ENCODE data around the gene SPG7. TPM values are rescaled to one million over a fixed set of nuclear protein-coding genes. Genes with fewer than 3 reads are reported as not detected.

SPG7 gene
- total RNA-seq, 1 experiment from 2014 or later: 119 TPM

- H3K27ac Mint-ChIP-seq: peak overlapping the region; percentile 87 to 99 (median 95); a peak in 5 of 7 replicates
- no peak overlapping the region for H3T11ph ChIP-seq (ENCODE audit: low read length)
- H3K9ac ChIP-seq (ENCODE audit: extremely low read depth, insufficient read length, low read length): no peak overlapping the region
- H3K23me2 ChIP-seq (ENCODE audit: insufficient read length, low read depth, low read length, poor library complexity, severe bottlenecking): peaks cover 19% of the 10 kb centered on the region
- peaks cover 42 to 43% of the 10 kb centered on the region in 2 experiments for H3K4me1 Mint-ChIP-seq
- peaks cover 26 to 45% (median 32%) of the 10 kb centered on the region in 3 experiments for H3K36me3 Mint-ChIP-seq (ENCODE audit: insufficient read depth in 1 of 3, low read depth in 3 of 3)
- H3K27me3 Mint-ChIP-seq (ENCODE audit: low read depth): peaks cover 4% of the 10 kb centered on the region
- H3K4ac ChIP-seq (ENCODE audit: low read depth, low read length): no peak overlapping the region
- H3K9me3 ChIP-seq (ENCODE audit: control insufficient read depth, low read depth, low read length): no peaks in the 10 kb centered on the region
- peak overlapping the region; percentile 27 for H3K27ac ChIP-seq (ENCODE audit: insufficient read length, low read depth, low read length)
- H2BK15ac ChIP-seq (ENCODE audit: low read depth, low read length): no peak overlapping the region
- H3K79me1 ChIP-seq (ENCODE audit: insufficient read depth, low read depth, low read length, poor library complexity, severe bottlenecking): peaks cover 6% of the 10 kb centered on the region
- no peaks in the 10 kb centered on the region for H3K27me3 ChIP-seq (ENCODE audit: insufficient read depth, low read length)
- H2BK120ac ChIP-seq (ENCODE audit: low read depth, low read length, poor library complexity, severe bottlenecking): no peak overlapping the region
- TF ChIP-seq, protein P1, sequence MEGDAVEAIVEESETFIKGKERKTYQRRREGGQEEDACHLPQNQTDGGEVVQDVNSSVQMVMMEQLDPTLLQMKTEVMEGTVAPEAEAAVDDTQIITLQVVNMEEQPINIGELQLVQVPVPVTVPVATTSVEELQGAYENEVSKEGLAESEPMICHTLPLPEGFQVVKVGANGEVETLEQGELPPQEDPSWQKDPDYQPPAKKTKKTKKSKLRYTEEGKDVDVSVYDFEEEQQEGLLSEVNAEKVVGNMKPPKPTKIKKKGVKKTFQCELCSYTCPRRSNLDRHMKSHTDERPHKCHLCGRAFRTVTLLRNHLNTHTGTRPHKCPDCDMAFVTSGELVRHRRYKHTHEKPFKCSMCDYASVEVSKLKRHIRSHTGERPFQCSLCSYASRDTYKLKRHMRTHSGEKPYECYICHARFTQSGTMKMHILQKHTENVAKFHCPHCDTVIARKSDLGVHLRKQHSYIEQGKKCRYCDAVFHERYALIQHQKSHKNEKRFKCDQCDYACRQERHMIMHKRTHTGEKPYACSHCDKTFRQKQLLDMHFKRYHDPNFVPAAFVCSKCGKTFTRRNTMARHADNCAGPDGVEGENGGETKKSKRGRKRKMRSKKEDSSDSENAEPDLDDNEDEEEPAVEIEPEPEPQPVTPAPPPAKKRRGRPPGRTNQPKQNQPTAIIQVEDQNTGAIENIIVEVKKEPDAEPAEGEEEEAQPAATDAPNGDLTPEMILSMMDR (conservative IDR thresholded peaks at IDR 0.05): no peak
- H2BK20ac ChIP-seq (ENCODE audit: low read depth, low read length, poor library complexity, severe bottlenecking): no peak overlapping the region
- peaks cover 10% of the 10 kb centered on the region; the same call in 1 of the 2 replicates for H3K79me2 ChIP-seq (ENCODE audit: insufficient read depth, low read length)
- H3K4me2 ChIP-seq (ENCODE audit: insufficient read depth, insufficient read length, low read length): peak overlapping the region; percentile 97
- no peaks in the 10 kb centered on the region; the same call in 1 of the 2 replicates for H3K4me1 ChIP-seq (ENCODE audit: insufficient read depth, low read length)
- DNase-seq: no peak
- H2BK5ac ChIP-seq (ENCODE audit: insufficient read length, low read length): no peak overlapping the region
- no CpG with 5 or more reads among the region's 3 CpGs for WGBS (ENCODE audit: extremely low coverage, insufficient read length, low lambda C conversion rate)
- H2AK5ac ChIP-seq (ENCODE audit: insufficient read length, low read length): no peak overlapping the region
- H2AFZ ChIP-seq (ENCODE audit: low read length): no peak overlapping the region
- no peak overlapping the region for H2BK12ac ChIP-seq (ENCODE audit: insufficient read length, low read depth, low read length)
- H3K4me3 Mint-ChIP-seq: peak overlapping the region; percentile 96; a peak in 4 of 5 replicates
- H4K5ac ChIP-seq (ENCODE audit: insufficient read length, low read depth, low read length): no peak overlapping the region
- H3K9me3 Mint-ChIP-seq: no peaks in the 10 kb centered on the region; a peak in 1 of 5 replicates
- H4K20me1 ChIP-seq (ENCODE audit: control insufficient read depth, insufficient read depth, insufficient read length): peaks cover 4% of the 10 kb centered on the region
- no peak overlapping the region for H4K8ac ChIP-seq (replicated peaks; ENCODE audit: insufficient read length, low read depth, low read length)
- no peak overlapping the region for H3K23ac ChIP-seq (ENCODE audit: insufficient read length, low read depth, low read length)
- no peak overlapping the region for H3K14ac ChIP-seq (ENCODE audit: insufficient read depth, low read length)
- H3K56ac ChIP-seq (ENCODE audit: insufficient read length, low read depth, low read length): no peak overlapping the region
- no peak overlapping the region for H3K18ac ChIP-seq (ENCODE audit: insufficient read length, low read depth, low read length)
- H4K91ac ChIP-seq (ENCODE audit: insufficient read length, low read depth, low read length): no peak overlapping the region
Measured at GRCh38 chr16:89565256-89565505, 57.0 kb downstream of the SPG7 start.
